Cardiac fibroblast (primary cell): Measurements from ENCODE around the gene ARAP2.

Experiments used
- DNase-seq, 2 donors: peaks; one replicate each; pipeline versions ENCODE4 v3.0.0 to v3.0.0-alpha.2; 2010; ENCODE audit warnings: low read depth in 2 of 2
- H3K4me3 ChIP-seq, 2 donors: replicated peaks in 1 of 2; 1 replicate in 1 of 2; 2 replicates in 1 of 2; pipeline ENCODE4 v1.5.1; 2011; ENCODE audit warnings: low read depth in 2 of 2, low read length in 2 of 2, mild to moderate bottlenecking in 2 of 2, moderate library complexity in 1 of 2
- TF ChIP-seq, protein P1 (sequence below): IDR thresholded peaks from one replicate; pipeline ENCODE4 v1.5.1; 2011; ENCODE audit warnings: low read depth, mild to moderate bottlenecking, low read length, inconsistent platforms

ARAP2 gene

DNA sequence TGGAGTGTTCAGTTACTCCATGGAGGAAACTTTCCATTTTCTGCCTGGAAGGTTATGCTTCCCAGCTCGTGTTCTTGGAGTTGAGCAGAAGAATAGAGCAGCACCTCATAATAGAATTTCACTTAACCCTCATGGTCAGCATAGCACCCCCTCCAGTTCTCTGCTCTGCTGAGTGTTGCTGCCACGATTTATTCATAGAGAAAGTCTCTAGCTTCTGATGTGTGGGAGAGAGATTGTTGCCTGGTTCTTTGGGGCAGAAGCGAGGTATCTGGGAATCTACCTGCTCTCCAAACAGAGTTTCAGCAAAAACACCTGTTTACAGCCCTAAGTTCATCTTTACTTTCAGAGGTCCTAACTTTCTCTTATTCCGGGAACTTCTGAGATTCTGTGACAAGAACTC, 33.2 kb upstream of the ARAP2 start:
- TF ChIP-seq, protein P1, sequence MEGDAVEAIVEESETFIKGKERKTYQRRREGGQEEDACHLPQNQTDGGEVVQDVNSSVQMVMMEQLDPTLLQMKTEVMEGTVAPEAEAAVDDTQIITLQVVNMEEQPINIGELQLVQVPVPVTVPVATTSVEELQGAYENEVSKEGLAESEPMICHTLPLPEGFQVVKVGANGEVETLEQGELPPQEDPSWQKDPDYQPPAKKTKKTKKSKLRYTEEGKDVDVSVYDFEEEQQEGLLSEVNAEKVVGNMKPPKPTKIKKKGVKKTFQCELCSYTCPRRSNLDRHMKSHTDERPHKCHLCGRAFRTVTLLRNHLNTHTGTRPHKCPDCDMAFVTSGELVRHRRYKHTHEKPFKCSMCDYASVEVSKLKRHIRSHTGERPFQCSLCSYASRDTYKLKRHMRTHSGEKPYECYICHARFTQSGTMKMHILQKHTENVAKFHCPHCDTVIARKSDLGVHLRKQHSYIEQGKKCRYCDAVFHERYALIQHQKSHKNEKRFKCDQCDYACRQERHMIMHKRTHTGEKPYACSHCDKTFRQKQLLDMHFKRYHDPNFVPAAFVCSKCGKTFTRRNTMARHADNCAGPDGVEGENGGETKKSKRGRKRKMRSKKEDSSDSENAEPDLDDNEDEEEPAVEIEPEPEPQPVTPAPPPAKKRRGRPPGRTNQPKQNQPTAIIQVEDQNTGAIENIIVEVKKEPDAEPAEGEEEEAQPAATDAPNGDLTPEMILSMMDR = no peak
- DNase-seq = no peak
- no peak overlapping the region for H3K4me3 ChIP-seq

DNA sequence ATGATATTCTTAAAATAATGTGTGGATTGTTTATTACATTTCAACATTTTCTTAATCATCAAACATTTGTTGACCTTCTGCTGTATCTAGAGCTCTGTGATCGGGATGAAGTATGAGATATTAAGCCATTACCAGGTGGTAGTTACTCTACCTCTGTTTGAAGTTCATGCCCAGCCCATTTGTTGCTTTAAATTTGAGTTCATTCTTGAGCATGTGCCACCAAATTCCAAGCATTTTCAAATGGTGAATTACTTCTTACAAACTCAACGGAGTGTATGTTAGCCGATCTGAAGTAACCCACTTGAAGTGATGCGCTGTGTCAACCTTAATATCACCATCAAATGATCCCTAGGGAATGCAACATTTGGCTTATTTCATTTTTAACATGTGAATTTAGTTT, 29.8 kb upstream of the ARAP2 start:
- H3K4me3 ChIP-seq = no peak overlapping the region

GRCh38 chr4:36273276-36273675, 29.0 kb upstream of the ARAP2 start:
- TF ChIP-seq, protein P1 = no peak
- peak in 1 of 2 donors; percentile 7 for DNase-seq
- H3K4me3 ChIP-seq = no peak overlapping the region

More for the DNA sequence above, 29.8 kb upstream of the ARAP2 start:
- DNase-seq = no peak
- TF ChIP-seq, protein P1 = no peak

DNA sequence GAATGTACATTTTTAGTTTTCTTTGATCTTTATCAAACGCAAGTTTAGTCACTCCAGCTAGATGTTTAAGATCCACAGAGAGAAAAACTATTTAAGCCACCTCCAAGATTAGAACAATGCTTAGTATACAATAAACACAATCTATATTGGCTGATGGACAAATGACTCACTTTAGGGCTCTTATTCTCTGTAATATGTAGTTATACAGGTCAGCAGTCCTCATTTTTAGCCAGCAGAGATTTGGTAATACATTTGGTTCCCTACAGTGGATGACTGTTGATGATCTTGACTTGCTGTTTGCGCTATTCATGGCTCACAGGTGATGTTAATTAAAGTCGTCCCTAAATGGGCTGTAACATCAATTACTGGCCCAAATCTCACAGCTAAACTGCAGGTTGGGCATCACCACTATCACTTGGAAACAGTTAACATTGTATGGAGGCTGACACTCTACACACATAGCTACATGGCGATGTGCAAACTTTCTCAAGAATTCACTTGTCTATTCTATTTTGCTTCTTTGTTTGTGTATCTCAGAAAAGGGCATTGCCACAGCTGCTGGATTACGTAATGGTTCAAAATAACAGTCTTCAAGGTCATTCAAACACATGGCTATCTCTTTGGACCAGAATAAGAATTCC, 25.3 kb upstream of the ARAP2 start:
- no peak for DNase-seq
- TF ChIP-seq, protein P1 = no peak
- H3K4me3 ChIP-seq = no peak overlapping the region

- H3K4me3 ChIP-seq = no peak overlapping the region
- TF ChIP-seq, protein P1 = no peak
- peak in 1 of 2 donors; percentile 11 for DNase-seq
These were observed 24.8 kb upstream of the ARAP2 start for GRCh38 chr4:36269101-36269500.

DNA sequence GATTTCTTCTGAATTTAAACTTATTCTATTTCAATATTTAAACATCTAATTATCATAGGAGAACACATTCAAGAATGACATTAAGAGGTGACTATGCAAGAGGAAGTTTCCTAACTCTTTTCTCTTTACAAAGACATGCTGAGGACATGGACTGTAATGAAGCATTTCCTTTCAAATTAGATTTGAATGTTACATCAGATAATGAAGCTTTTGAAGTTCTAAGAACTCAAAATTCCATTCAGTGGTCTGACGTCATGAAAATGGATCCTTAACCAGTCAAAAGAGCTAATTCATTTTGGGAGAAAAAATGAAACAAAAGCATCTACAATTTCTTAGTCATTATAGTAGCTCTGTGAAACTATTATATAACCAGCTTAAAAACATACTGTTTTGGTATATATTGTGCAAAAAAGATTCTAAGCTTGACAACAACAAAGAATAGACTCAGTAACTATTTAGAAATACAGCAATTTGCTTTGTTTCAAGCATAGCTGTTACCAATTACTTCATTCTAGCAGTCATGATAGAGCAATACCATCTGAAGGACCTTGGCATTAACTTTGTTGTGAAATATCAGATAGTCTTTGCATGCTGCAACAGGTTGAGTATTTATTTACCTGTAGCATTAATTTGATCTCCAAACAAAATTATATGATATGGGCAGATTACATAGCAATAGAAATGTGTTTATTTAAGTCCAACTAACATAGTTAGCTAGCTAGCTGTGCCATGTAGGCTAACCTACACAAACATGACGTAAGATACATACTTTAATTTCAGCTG, 23.4 kb upstream of the ARAP2 start:
- no peak for DNase-seq
- TF ChIP-seq, protein P1 = no peak

More for the DNA sequence above, 23.4 kb upstream of the ARAP2 start:
- H3K4me3 ChIP-seq = no peak overlapping the region
